Endothelial cell of umbilical vein (primary cell): ENCODE measurements around the gene NFILZ. TPM values are rescaled to one million over a fixed set of nuclear protein-coding genes. Genes with fewer than 3 reads are reported as not detected.

Experiments used
- BruUV-seq: library from RNA; stranded (reverse); fragments of 400-500 nt; replicated peaks from 2 replicates; lab custom pipeline; 2021; lab: Mats Ljungman, UMichigan
- CTCF ChIA-PET: fragments of 300-600, 350-600 bp; sonication (Branson Sonifier 250); formaldehyde crosslinking; loops from one replicate; lab custom pipeline; 2021; ENCODE audit warnings: antibody characterized with exemption, inconsistent platforms; lab: Charles Lee
- POLR2A ChIA-PET: fragments of 300-600, 350-600 bp; sonication (Branson Sonifier 250); formaldehyde crosslinking; loops from one replicate; lab custom pipeline; 2021; ENCODE audit warnings: antibody characterized with exemption, inconsistent platforms; lab: Charles Lee
- DNase-seq: peaks from one replicate; pipeline ENCODE4 v3.0.0-alpha.2; 2011; ENCODE audit warnings: low read depth, low spot score
- FAIRE-seq: peaks from 2 replicates; lab custom pipeline; 2011; peaks lifted over from hg19 to GRCh38; lab: Jason Lieb, UNC
- H2AFZ ChIP-seq: 2 replicates; pipeline ENCODE4 v1.6.0; 2012; ENCODE audit warnings: low read depth, low read length, control low read depth, inconsistent platforms
- H3K27ac ChIP-seq: 2 replicates; pipeline ENCODE4 v1.5.1; 2011; ENCODE audit warnings: low read depth, mild to moderate bottlenecking, control low read depth, low read length, moderate library complexity; ENCODE audit not compliant: insufficient read depth
- H3K27me3 ChIP-seq, 2 experiments: 2 replicates each; pipeline versions ENCODE4 v1.6.0 to v1.6.1; 2011; ENCODE audit warnings: low read length in 2 of 2, mixed read lengths in 1 of 2; ENCODE audit not compliant: control insufficient read depth in 2 of 2, insufficient read depth in 2 of 2
- H3K36me3 ChIP-seq, 2 experiments: 2 replicates in 1 of 2; 3 replicates in 1 of 2; pipeline ENCODE4 v1.5.1; 2011; ENCODE audit warnings: low read length in 2 of 2, mild to moderate bottlenecking in 1 of 2, moderate library complexity in 1 of 2; ENCODE audit not compliant: control insufficient read depth in 2 of 2, insufficient read depth in 2 of 2; ENCODE audit errors: extremely low read depth in 1 of 2
- H3K4me1 ChIP-seq: 3 replicates; pipeline ENCODE4 v1.5.1; 2011; ENCODE audit warnings: mild to moderate bottlenecking, low read length; ENCODE audit not compliant: control insufficient read depth, insufficient read depth; ENCODE audit errors: extremely low read depth
- H3K4me2 ChIP-seq: 2 replicates; pipeline ENCODE4 v1.6.1; 2011; ENCODE audit warnings: low read length, control low read depth, mixed read lengths; ENCODE audit not compliant: insufficient read depth
- H3K4me3 ChIP-seq, 3 experiments: fragments of 200-600 bp in 1 of 3; sonication (generic), shearing (Covaris generic) in 1 of 3; replicated peaks in 1 of 3; 2 replicates each; pipeline ENCODE4 v1.5.1; 2011 to 2016; ENCODE audit warnings: control low read depth in 3 of 3, low read length in 3 of 3, mild to moderate bottlenecking in 2 of 3, inconsistent platforms in 1 of 3, low read depth in 1 of 3, moderate library complexity in 1 of 3; ENCODE audit not compliant: insufficient read depth in 1 of 3
- H3K79me2 ChIP-seq: 2 replicates; pipeline ENCODE4 v1.6.0; 2012; ENCODE audit warnings: low read length, inconsistent platforms; ENCODE audit not compliant: control insufficient read depth, insufficient read depth
- H3K9ac ChIP-seq: replicated peaks from 2 replicates; pipeline ENCODE3; 2011; ENCODE audit warnings: low read length, control low read depth; ENCODE audit not compliant: insufficient read depth; ENCODE audit errors: extremely low read depth
- H3K9me1 ChIP-seq: replicated peaks from 3 replicates; pipeline ENCODE4 v1.6.0; 2011; ENCODE audit warnings: mild to moderate bottlenecking, low read length; ENCODE audit not compliant: control insufficient read depth, insufficient read depth; ENCODE audit errors: extremely low read depth
- H3K9me3 ChIP-seq: replicated peaks from 2 replicates; pipeline ENCODE4 v1.5.1; 2012; ENCODE audit warnings: low read length, inconsistent platforms; ENCODE audit not compliant: control insufficient read depth, insufficient read depth
- H4K20me1 ChIP-seq: replicated peaks from 2 replicates; pipeline ENCODE3; 2011; ENCODE audit warnings: mild to moderate bottlenecking, low read length; ENCODE audit not compliant: control insufficient read depth, insufficient read depth; ENCODE audit errors: extremely low read depth
- CTCF ChIP-seq, 2 donors: IDR thresholded peaks; 1 replicate in 1 of 2; 2 replicates in 1 of 2; pipeline ENCODE4 v1.5.1; 2011; ENCODE audit warnings: low read length in 2 of 2, mild to moderate bottlenecking in 2 of 2, moderate library complexity in 2 of 2, control low read depth in 1 of 2, inconsistent platforms in 1 of 2, low read depth in 1 of 2; ENCODE audit not compliant: insufficient read depth in 1 of 2; ENCODE audit errors: extremely low read depth in 1 of 2
- EZH2 ChIP-seq: IDR thresholded peaks from 2 replicates; pipeline ENCODE4 v1.6.1; 2012; ENCODE audit warnings: borderline replicate concordance, low read depth, mild to moderate bottlenecking, moderate library complexity, low read length, inconsistent platforms; ENCODE audit not compliant: severe bottlenecking
- FOS ChIP-seq: IDR thresholded peaks from 2 replicates; pipeline ENCODE4 v1.6.1; 2011; ENCODE audit warnings: mild to moderate bottlenecking, low read length, moderate library complexity, borderline replicate concordance; ENCODE audit not compliant: insufficient read depth
- GATA2 ChIP-seq: IDR thresholded peaks from 2 replicates; pipeline ENCODE4 v1.7.0; 2011; ENCODE audit warnings: low read depth, mild to moderate bottlenecking, moderate library complexity, mixed read lengths, low read length; ENCODE audit not compliant: insufficient read length, insufficient read depth
- JUN ChIP-seq: IDR thresholded peaks from 2 replicates; pipeline ENCODE4 v1.6.1; 2011; ENCODE audit warnings: borderline replicate concordance, low read depth; ENCODE audit not compliant: insufficient read length, insufficient read depth
- MYC ChIP-seq: IDR thresholded peaks from one replicate; pipeline ENCODE4 v1.6.1; 2011; ENCODE audit warnings: mild to moderate bottlenecking, low read depth, low read length
- POLR2A ChIP-seq: IDR thresholded peaks from 2 replicates; pipeline ENCODE4 v1.6.1; 2012; ENCODE audit warnings: low read depth, mild to moderate bottlenecking, control low read depth, low read length
- POLR2AphosphoS5 ChIP-seq: IDR thresholded peaks from 2 replicates; pipeline ENCODE4 v1.6.1; 2012; ENCODE audit warnings: low read depth, mild to moderate bottlenecking, control low read depth, low read length, moderate library complexity; ENCODE audit not compliant: insufficient read depth
- dilution Hi-C: fragments of 300-500 bp; cut with MboI; formaldehyde crosslinking; loops from one replicate; pipeline ENCODE4 v1.15.0; 2019; ENCODE audit warnings: low sequenced_read_pairs; ENCODE audit not compliant: extremely low pct_ligation_motif_present
- intact Hi-C: fragments of 100-400 bp; cut with micrococcal nuclease; formaldehyde crosslinking; loops from one replicate; pipeline ENCODE4 v1.10.0; 2022
- polyA plus RNA-seq, 4 experiments: library from polyadenylated mRNA; depleted of rRNA in 3 of 4; stranded (reverse) in 3 of 4; unstranded in 1 of 4; fragments of >200 nt; gene quantifications; 2 replicates each; pipeline versions ENCODE4 v1.2.1 to v1.2.3, GENCODE V29; 2011 to 2012; ENCODE audit warnings: missing spikeins in 1 of 4
- total RNA-seq: library from RNA; stranded (reverse); gene quantifications from 2 replicates; pipeline ENCODE4 v1.2.3, GENCODE V29; 2021
- TF ChIP-seq, protein P1 (sequence below): IDR thresholded peaks from 2 replicates; pipeline ENCODE4 v1.6.1; 2011; ENCODE audit not compliant: insufficient read depth, insufficient read length

NFILZ gene
- total and polyA plus RNA-seq, 2 donors (not counting 3 experiments of a cell fraction or from before 2014, with no cell fraction given), result not detected

- H3K4me3 ChIP-seq, result no peak overlapping the region
- FAIRE-seq, result no peak
- intact Hi-C loops, result no loop called here
- H4K20me1 ChIP-seq, result no peaks in the 10 kb centered on the region
- TF ChIP-seq MYC (no peak), EZH2 (no peak), GATA2 (no peak), POLR2A (no peak), JUN (no peak), CTCF (IDR thresholded peaks at IDR 0.05; ENCODE audit: extremely low read depth in 1 of 2, insufficient read depth in 1 of 2, low read depth in 1 of 2, low read length in 2 of 2) (no peak), POLR2AphosphoS5 (no peak), FOS (no peak)
- TF ChIP-seq, protein P1, sequence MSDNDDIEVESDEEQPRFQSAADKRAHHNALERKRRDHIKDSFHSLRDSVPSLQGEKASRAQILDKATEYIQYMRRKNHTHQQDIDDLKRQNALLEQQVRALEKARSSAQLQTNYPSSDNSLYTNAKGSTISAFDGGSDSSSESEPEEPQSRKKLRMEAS, result no peak
- DNase-seq, result no peak
- H3K9me1 ChIP-seq, result no peaks in the 10 kb centered on the region
- H3K27me3 ChIP-seq, result no peaks in the 10 kb centered on the region
- H2AFZ ChIP-seq, result no peak overlapping the region
- no peak overlapping the region for H3K4me2 ChIP-seq
- H3K27ac ChIP-seq, result no peak overlapping the region
- no peaks in the 10 kb centered on the region for H3K79me2 ChIP-seq
- dilution Hi-C loops, result no loop called here
- POLR2A ChIA-PET, result no interaction called here
- CTCF ChIA-PET, result interaction anchor here (0.8 to 1.4 kb wide), 3 partner anchors 9 to 15 kb away, joined by 3 to 6 read pairs (median 3); no protein-coding TSS in a partner anchor
- no peaks in the 10 kb centered on the region for H3K36me3 ChIP-seq
- BruUV-seq, result no TSS peak
- no peaks in the 10 kb centered on the region for H3K4me1 ChIP-seq
- no peaks in the 10 kb centered on the region for H3K9me3 ChIP-seq
- H3K9ac ChIP-seq, result no peak overlapping the region
These were observed 477 bp downstream of the NFILZ start for GRCh38 chr19:8630796-8631424.
